ENCODE data around the gene GSE1. TPM values are rescaled to one million over a fixed set of nuclear protein-coding genes. Genes with fewer than 3 reads are reported as not detected.

GSE1 gene
- total RNA-seq, 1 experiment from 2014 or later: 31.1 TPM

DNA sequence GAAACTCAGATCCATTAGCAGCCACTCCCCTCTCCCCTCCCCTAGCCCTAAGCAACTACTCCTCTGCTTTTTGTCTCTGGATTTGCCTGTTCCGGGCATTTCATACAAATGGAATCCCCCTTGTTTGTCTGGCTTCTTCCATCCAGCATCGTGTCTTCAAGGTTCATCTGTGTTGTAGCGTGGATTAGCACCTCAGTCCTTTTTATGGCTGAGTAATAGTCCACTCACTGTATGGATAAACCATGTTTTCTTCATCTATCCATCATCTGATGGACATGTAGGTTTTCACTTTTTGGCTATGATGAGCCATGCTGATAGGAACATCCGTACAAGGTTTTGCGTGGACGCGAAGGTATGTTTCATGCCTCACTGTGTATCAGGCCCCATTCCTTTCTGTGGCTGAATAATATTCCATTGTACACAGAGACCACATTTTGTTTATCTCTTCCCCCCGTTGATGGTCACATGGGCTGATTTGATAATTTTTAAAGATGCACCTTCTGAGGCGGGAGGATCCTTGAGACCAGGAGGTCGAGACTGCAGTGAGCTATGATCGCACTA lies 8.9 kb upstream of the GSE1 start:
- Histone ChIP-seq H3K36me3 (no peaks in the 10 kb centered on the region), H3K27ac (no peak overlapping the region), H3K4me1 (peaks cover 37% of the 10 kb centered on the region), H3K27me3 (no peaks in the 10 kb centered on the region), H3K4me3 (no peak overlapping the region), H3K9me3 (replicated peaks) (no peaks in the 10 kb centered on the region)
- DNase-seq: no peak

DNA sequence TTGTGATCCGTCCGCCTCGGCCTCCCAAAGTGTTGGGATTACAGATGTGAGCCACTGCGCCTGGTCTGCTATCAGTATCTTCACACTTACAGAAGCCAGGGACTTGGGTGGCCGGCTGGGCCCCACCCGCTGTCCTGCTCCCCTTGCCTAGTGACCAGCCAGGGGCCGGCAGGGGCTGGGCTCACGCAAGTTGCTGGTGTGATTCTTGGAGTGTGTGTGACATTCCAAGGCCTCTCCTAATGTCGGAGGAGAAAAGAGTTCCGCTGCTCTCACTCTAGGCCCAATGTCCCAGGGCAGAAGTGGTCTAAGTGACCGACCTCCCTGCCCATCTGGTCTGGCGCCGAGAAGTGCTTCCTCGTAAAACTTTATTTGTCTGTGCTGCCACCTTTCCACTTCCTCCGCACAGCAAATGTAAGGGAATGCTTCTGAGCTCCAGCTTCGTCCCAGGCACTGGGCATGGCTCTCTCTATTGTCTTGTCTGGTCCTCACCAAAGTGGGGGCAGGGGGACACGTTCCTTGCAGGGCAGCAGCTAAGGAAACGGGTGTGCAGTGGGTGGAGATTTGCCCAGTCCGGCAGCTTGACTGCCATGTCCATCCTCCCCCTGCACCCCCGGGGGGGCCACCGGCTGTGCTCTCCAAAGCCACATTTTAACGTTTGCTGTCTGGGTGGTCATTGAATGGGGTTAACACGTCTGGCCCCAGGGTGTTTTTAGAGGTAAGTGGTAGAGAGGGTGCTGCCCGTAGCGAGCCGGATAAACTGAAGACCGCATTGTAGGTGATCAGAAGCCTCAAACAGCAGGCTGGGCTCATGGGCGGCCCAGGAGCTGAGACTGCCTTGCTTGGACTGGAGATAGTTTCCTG lies 7.8 kb upstream of the GSE1 start:
- H3K9me3 ChIP-seq (replicated peaks): no peaks in the 10 kb centered on the region
- H3K4me3 ChIP-seq: no peak overlapping the region
- no peaks in the 10 kb centered on the region for H3K27me3 ChIP-seq
- H3K36me3 ChIP-seq: no peaks in the 10 kb centered on the region
- H3K27ac ChIP-seq: no peak overlapping the region
- H3K4me1 ChIP-seq: peaks cover 39% of the 10 kb centered on the region
- peak; percentile 66 to 72 for DNase-seq

DNA sequence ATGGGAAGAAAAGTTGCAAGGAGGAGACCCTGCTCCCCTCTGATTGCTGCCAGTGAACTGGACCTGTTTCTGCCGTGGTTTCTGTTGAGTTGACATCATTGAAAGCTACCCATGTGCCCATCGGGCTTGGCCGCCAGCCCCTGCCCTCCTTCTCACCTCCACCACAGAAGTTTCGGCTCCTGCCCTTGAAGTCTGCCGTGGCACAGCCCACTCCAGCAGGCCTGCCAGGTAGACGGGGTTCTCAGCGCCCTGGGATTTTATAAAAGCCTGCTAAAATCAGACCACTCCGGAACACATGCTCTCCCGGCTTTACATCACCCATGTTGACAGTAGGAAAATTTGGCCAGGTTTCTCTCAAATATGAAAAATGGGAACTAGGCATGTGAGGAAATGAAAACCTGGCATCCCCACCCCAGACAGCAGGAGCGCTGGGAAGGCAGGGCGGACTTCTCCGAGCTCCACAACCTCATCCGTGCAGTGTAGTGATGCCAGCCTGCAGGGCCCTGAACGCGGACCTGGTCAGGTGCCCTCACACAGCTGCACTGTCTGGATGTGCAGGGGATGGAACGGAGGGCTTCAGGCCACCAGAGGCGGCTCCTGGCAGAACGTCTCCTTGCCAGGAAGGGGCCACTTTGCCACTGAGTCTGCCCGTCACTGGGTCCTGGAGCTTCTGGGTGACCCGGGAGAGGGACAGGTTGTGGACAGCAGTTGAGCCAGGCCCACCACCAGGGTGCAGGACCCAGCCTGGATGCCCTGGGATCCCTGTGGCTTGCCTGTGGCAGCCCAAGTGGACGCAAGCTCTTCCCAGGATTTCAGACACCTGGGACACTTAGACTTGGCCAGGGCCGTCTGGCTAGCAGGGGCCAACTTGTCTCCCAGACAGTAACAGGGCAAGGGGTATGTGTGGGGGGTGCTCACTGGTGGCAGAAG lies 6.9 kb upstream of the GSE1 start:
- Histone ChIP-seq H3K4me3 (no peak overlapping the region), H3K27ac (no peak overlapping the region), H3K36me3 (no peaks in the 10 kb centered on the region), H3K27me3 (no peaks in the 10 kb centered on the region), H3K9me3 (replicated peaks) (no peaks in the 10 kb centered on the region), H3K4me1 (peaks cover 43% of the 10 kb centered on the region)
- DNase-seq: no peak

DNA sequence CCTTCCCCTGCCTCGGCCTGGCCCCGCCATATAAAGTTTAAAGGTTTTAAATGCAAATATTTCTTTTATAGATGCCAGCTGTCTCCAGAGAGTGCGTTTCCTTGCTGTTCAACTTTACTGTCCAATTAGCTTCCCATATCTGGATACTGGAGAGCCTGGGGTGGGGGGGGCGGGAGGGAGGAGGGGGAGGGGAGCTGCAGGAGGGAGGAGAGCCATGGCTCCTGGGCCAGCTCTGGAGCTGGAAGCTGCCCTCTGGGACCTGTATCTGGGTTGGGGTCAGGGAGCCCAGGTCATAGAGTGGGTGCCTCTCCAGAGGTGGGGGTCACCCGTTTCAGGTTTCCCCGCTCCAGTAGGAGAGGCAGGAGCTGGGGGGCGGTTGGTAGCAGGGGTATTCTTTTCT lies 6.2 kb upstream of the GSE1 start:
- no peaks in the 10 kb centered on the region for H3K27me3 ChIP-seq
- H3K4me3 ChIP-seq: peak overlapping the region; percentile 25
- H3K9me3 ChIP-seq (replicated peaks): no peaks in the 10 kb centered on the region
- H3K4me1 ChIP-seq: peaks cover 43% of the 10 kb centered on the region
- no peaks in the 10 kb centered on the region for H3K36me3 ChIP-seq
- H3K27ac ChIP-seq: peak overlapping the region; percentile 49
- DNase-seq: peak in 1 of 2 experiments; percentile 26

DNA sequence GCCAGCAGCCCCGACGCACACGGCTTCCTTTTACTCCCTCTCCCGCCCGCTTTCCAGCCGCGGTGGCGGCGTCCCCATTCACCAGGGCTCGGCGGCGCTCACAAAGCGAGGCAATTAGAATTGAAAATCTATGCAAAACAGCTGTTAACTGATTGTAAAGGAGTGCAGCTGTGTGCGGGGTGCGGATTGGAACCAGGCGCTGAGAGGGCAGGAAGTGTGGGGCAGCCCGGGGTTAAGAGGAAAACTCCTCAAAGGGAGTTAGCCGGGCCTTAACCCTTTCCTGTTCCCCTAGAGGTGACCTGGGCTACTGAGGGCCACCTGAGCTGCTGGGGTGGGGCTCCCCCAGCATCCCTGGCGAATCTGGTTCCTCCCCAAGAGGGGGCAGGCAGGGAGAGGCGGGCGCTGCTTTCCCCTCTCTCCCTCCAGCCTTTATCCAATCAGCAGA lies 5.8 kb upstream of the GSE1 start:
- Histone ChIP-seq H3K36me3 (no peaks in the 10 kb centered on the region), H3K4me1 (peaks cover 42% of the 10 kb centered on the region), H3K27me3 (no peaks in the 10 kb centered on the region), H3K9me3 (replicated peaks) (no peaks in the 10 kb centered on the region), H3K27ac (peak overlapping the region; percentile 49), H3K4me3 (peak overlapping the region; percentile 25)
- peak; percentile 65 to 74 for DNase-seq

DNA sequence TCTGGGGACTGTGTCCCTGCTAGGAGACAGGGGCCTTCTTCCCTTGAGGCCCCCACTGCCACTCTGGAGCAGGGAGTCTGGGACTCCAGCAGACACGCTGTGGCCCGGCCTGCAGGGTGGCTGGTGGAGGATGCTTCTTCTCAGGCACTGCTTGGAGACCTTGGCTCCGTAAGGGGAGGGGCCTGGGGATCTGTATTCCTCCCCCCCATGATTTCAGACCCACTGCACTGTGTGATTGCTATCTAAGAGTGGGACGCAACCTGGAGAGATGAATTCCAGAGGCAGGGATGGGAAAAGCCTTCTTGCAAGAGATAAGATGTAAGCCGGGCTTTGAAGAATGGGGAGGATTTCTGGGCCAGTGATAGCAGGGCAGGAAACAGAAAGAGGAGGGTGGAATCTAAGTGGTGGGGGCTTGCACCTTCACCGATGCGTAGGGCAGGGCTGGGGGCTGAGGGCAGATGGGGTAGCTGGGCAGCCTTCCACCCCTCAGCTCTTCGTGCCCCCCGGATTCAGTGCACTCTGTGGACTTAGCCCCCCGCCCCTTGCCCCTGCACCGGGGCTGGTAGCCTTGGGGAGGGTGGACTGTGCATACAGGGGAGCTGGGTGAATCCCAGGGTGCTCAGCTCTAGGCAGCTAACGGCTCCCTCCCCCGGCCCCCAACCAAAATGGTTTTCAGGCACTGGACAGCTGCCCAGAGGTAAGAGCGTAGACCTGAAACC lies 5.2 kb upstream of the GSE1 start:
- Histone ChIP-seq H3K27me3 (no peaks in the 10 kb centered on the region), H3K36me3 (no peaks in the 10 kb centered on the region), H3K4me1 (peaks cover 36% of the 10 kb centered on the region), H3K9me3 (replicated peaks) (no peaks in the 10 kb centered on the region), H3K4me3 (no peak overlapping the region), H3K27ac (peak overlapping the region; percentile 49)
- DNase-seq: no peak

DNA sequence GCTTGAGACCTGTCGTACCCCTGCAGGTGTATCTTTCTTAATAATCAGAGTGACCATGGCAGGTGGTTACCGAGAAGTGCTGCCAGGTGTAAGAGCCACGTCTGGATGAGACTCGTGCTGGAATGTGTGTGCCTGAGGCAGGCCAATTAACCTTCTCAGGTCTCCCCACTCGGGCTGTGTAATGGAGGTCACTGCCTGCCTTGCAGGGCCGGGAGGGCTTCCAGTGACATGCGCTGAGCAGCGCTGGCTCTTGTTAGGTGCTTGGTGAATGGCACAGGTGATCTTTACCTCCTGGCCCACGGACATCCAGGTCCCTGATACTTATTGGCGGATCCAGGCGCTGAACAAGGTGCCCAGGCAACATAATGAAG lies 4.6 kb upstream of the GSE1 start:
- Histone ChIP-seq H3K27ac (no peak overlapping the region), H3K36me3 (no peaks in the 10 kb centered on the region), H3K27me3 (no peaks in the 10 kb centered on the region), H3K9me3 (replicated peaks) (no peaks in the 10 kb centered on the region), H3K4me3 (no peak overlapping the region), H3K4me1 (peaks cover 32% of the 10 kb centered on the region)
- no peak for DNase-seq

DNA sequence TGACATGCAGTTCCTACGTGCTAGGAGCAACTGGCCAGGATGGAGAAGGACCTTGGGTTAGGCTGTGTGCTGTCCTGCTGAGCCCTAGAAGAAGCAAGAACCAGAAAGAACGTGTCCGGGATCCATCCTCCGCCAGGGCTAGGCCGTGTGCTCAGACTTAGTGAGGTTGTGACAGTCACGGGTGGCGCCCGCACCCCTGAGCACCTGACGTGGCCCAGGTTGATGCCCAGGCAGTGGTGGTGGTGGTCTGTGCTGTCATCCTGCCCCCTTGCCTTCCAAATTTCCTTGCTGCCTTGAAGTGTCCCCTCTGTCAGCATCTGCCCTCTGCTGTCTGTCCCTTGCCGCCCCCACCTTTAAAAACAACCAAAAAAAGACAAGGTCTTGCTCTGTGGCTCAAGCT lies 4.2 kb upstream of the GSE1 start:
- peaks cover 32% of the 10 kb centered on the region for H3K4me1 ChIP-seq
- H3K27ac ChIP-seq: no peak overlapping the region
- no peak overlapping the region for H3K4me3 ChIP-seq

DNA sequence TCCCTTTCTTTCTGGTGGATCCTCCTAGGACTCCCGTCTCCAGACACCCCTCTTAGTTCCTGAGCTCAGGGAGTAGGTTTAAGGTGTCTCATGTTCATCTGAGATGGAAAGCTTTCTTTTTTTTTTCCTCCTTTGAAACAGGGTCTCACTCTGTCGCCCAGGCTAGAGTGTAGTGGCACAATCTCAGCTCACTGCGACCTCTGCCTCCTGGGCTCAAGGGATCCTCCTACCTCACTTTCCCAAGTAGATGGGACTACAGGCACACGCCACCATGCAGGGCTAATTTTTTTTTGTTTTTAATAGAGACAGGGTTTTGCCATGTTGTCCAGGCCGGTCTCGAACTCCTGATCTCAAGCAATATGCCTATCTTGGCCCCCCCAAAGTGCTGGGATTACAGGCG lies 3.6 kb upstream of the GSE1 start:
- H3K27ac ChIP-seq: no peak overlapping the region
- H3K4me1 ChIP-seq: peaks cover 32% of the 10 kb centered on the region
- no peaks in the 10 kb centered on the region for H3K9me3 ChIP-seq (replicated peaks)

More for the DNA sequence above, 4.2 kb upstream of the GSE1 start:
- DNase-seq: no peak
- Histone ChIP-seq H3K36me3 (no peaks in the 10 kb centered on the region), H3K27me3 (no peaks in the 10 kb centered on the region), H3K9me3 (replicated peaks) (no peaks in the 10 kb centered on the region)

DNA sequence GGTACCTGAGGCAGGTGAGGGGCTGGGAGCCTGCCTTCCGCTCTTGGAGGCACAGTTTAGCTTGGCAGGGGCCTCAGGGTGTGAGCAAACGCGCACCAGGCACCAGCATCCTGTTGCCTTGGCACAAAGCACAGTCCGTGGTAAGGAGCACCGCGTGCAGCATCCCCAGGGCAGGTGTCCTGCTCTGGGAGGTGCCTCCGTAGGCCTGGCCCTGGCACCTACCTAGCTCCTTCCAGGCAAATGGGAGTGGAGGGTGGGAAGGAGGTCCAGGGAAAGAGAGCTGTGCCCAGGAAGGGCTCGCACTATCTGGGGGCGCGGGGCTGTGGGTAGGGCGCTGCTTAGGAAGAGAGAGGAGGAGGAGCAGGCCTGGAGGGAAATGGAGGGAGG lies 3.1 kb upstream of the GSE1 start:
- H3K36me3 ChIP-seq: no peaks in the 10 kb centered on the region
- H3K4me3 ChIP-seq: no peak overlapping the region
- no peak overlapping the region for H3K27ac ChIP-seq
- no peaks in the 10 kb centered on the region for H3K27me3 ChIP-seq
- DNase-seq: no peak
- H3K9me3 ChIP-seq (replicated peaks): no peaks in the 10 kb centered on the region
- H3K4me1 ChIP-seq: peaks cover 29% of the 10 kb centered on the region

More for the DNA sequence above, 3.6 kb upstream of the GSE1 start:
- DNase-seq: no peak
- no peak overlapping the region for H3K4me3 ChIP-seq
- no peaks in the 10 kb centered on the region for H3K27me3 ChIP-seq
- H3K36me3 ChIP-seq: no peaks in the 10 kb centered on the region

DNA sequence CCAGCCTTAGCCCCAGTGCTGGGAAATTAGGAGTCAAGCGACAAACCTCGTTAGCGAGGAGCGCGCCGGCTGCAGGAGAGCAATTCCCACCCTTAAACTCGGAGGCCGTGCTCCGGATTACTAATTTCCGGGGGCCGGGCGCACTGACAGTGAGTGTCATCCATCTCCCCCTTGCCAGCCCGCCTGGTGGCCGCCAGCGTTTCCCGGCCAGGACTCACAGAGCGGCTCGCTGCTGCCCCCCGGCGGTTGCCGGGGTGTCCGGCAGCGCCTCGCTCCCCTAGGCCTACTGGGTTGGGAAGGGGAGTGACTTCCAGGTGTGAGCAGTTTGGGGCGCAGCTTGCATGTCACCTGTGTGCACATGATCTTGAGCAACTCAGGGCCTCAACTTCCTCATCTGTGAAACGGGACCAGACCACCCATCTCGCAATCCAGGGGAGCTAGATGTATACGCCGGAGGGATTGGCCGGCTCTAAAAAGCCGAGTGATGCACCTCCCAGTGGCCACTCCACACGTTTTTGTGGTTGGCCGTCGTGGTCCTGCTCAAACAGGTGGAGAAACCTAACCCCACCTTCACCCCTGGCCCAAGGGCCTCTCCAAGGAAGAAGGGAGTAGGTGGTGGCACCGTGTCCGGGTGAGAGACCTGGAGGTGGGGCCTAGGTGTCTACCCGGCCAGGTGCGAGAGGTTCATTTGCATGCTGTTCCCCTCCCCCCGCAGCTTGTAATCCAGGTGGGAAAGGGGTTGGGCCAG lies 2.5 kb upstream of the GSE1 start:
- H3K9me3 ChIP-seq (replicated peaks): no peaks in the 10 kb centered on the region
- H3K4me3 ChIP-seq: peak overlapping the region; percentile 64
- peak; percentile 80 to 81 for DNase-seq
- no peaks in the 10 kb centered on the region for H3K36me3 ChIP-seq
- no peak overlapping the region for H3K27ac ChIP-seq
- H3K27me3 ChIP-seq: no peaks in the 10 kb centered on the region
- peaks cover 27% of the 10 kb centered on the region for H3K4me1 ChIP-seq

DNA sequence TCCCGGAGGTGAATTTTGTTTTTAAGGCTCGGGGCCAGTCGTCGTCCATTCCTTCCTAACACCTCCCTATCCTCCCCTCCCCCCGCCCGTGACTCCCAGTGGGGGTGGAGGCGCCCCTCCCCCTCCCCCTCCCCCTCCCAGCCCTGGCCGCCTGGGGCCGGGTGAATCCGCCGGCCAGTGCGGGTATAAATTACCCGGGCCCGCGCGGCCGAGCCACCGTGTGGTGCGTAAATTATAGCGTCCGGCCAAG lies 2.0 kb upstream of the GSE1 start:
- H3K27ac ChIP-seq: peak overlapping the region; percentile 81
- H3K4me1 ChIP-seq: peaks cover 24% of the 10 kb centered on the region
- peak overlapping the region; percentile 64 for H3K4me3 ChIP-seq
- no peaks in the 10 kb centered on the region for H3K36me3 ChIP-seq
- DNase-seq: peak; percentile 29 to 46
- H3K27me3 ChIP-seq: no peaks in the 10 kb centered on the region
- H3K9me3 ChIP-seq (replicated peaks): no peaks in the 10 kb centered on the region

DNA sequence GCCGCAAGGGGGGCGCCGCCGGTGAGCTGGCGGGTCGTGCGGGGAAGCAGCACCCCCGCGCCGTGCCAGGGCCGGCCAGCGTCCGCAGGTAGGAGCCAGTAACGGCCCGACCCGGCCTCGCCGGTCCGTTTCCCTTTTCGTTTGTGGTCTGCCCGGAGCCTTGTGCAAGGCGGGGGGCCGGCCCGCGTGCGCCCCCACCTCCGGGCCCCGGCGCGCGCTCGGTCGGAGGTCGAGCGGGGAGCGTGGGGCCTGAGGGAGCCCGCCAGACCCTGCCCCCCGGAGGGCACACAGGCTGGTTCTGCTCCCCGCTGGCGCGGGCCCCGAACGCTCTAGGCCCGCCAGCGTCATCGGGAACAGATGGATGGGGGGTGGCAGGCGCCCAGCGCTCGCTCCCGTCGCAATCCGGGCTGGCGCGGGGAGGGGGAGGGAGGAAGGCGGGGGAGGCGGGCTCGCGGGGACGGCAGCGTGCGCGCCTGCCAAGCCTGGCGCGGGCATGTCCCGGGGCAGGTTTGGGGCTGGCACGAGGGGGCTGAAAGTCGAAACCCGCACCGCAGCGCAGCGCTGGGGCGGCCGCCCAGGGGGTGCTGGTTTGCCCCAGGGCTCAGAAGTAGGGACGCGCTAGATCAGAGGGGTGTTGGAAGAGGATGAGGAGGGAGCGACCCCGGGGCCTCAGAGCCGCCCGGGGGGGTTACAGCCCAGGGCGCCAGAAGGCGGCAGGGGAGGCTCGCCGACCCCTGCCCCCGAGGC lies 1.5 kb upstream of the GSE1 start:
- H3K27ac ChIP-seq: peak overlapping the region; percentile 81
- DNase-seq: peak; percentile 76 to 79

More for the DNA sequence above, 1.5 kb upstream of the GSE1 start:
- Histone ChIP-seq H3K36me3 (no peaks in the 10 kb centered on the region), H3K4me1 (peaks cover 19% of the 10 kb centered on the region), H3K4me3 (peak overlapping the region; percentile 64), H3K27me3 (no peaks in the 10 kb centered on the region), H3K9me3 (replicated peaks) (no peaks in the 10 kb centered on the region)
